ENCODE measurements around the gene OR2T29. TPM values are rescaled to one million over a fixed set of nuclear protein-coding genes. Genes with fewer than 3 reads are reported as not detected.
"Not testable (repeated sequence)": the region's sequence is repeated elsewhere in the genome, so short reads cannot be mapped to it uniquely, and the experiment has no call there.

Gene OR2T29
- not detected for total RNA-seq

- ATAC-seq; H3K36me3 Mint-ChIP-seq (ENCODE audit: low read depth); H3K4me3 Mint-ChIP-seq; POLR2A ChIA-PET; DNase-seq; H3K27ac Mint-ChIP-seq; H3K27me3 Mint-ChIP-seq; H3K4me1 Mint-ChIP-seq (ENCODE audit: low read depth); CTCF ChIA-PET; H3K9me3 Mint-ChIP-seq; intact Hi-C loops (cut with micrococcal nuclease): not testable (repeated sequence)
These were observed at the start of gene OR2T29 for GRCh38 chr1:248562672-248563071. TSS of gene OR2T29 (minus strand) at chr1:248562772. CDS start at chr1:248559491, 3,281 bp downstream.

GRCh38 chr1:248611883-248612414 is 49.4 kb upstream of the OR2T29 start:
- no peak for TF ChIP-seq CTCF (IDR thresholded peaks at IDR 0.05)
- CTCF ChIA-PET = interaction anchor here (1.1 to 4.1 kb wide), 3 partner anchors 74 to 208 kb away, joined by 3 to 15 read pairs (median 4); no protein-coding TSS in a partner anchor
- peak; percentile 62 for DNase-seq

GRCh38 chr1:248610301-248610700 is 47.7 kb upstream of the OR2T29 start:
- CTCF ChIA-PET = no interaction called here
- Mint-ChIP-seq H3K4me1 (ENCODE audit: low read depth) (peaks cover 31% of the 10 kb centered on the region), H3K36me3 (ENCODE audit: low read depth) (no peaks in the 10 kb centered on the region), H3K27ac (peak overlapping the region; percentile 35), H3K27me3 (no peaks in the 10 kb centered on the region), H3K4me3 (no peak overlapping the region), H3K9me3 (peaks cover 2% of the 10 kb centered on the region)
- TF ChIP-seq CTCF (IDR thresholded peaks at IDR 0.05) = no peak
- DNase-seq = no peak
- intact Hi-C loops (cut with micrococcal nuclease) = no loop called here
- no peak for ATAC-seq
- POLR2A ChIA-PET = no interaction called here

More at GRCh38 chr1:248611883-248612414, 49.4 kb upstream of the OR2T29 start:
- no peaks in the 10 kb centered on the region for H3K36me3 Mint-ChIP-seq (ENCODE audit: low read depth)
- peaks cover 2% of the 10 kb centered on the region for H3K9me3 Mint-ChIP-seq
- intact Hi-C loops (cut with micrococcal nuclease) = no loop called here
- peak overlapping the region; percentile 56 for H3K27ac Mint-ChIP-seq
- POLR2A ChIA-PET = no interaction called here
- no peaks in the 10 kb centered on the region for H3K27me3 Mint-ChIP-seq
- ATAC-seq = peak; percentile 95
- peaks cover 29% of the 10 kb centered on the region for H3K4me1 Mint-ChIP-seq (ENCODE audit: low read depth)
- no peak overlapping the region for H3K4me3 Mint-ChIP-seq

- Mint-ChIP-seq H3K4me1 (ENCODE audit: low read depth) (peaks cover 8% of the 10 kb centered on the region), H3K9me3 (no peaks in the 10 kb centered on the region), H3K27ac (no peak overlapping the region)
These were observed 36.8 kb upstream of the OR2T29 start for GRCh38 chr1:248599396-248599795.

GRCh38 chr1:248597589-248597988 is 35.0 kb upstream of the OR2T29 start, which contains the start of gene OR2T10:
TSS of gene OR2T10 (minus strand) at chr1:248597700. CDS start at chr1:248593768, 3,932 bp downstream.
- Mint-ChIP-seq H3K9me3 (no peaks in the 10 kb centered on the region), H3K4me3 (no peak within 1 kb of the TSS), H3K4me1 (ENCODE audit: low read depth) (peaks cover 7% of the 10 kb centered on the region), H3K27me3 (no peaks in the 10 kb centered on the region), H3K36me3 (ENCODE audit: low read depth) (no peaks in the 10 kb centered on the region), H3K27ac (no peak within 1 kb of the TSS)
- DNase-seq (no peak), ATAC-seq (no peak)
- CTCF ChIA-PET = no interaction called here
- POLR2A ChIA-PET = no interaction called here
- intact Hi-C loops (cut with micrococcal nuclease) = no loop called here
- TF ChIP-seq CTCF (IDR thresholded peaks at IDR 0.05) = no peak

More at GRCh38 chr1:248599396-248599795, 36.8 kb upstream of the OR2T29 start:
- intact Hi-C loops (cut with micrococcal nuclease) = no loop called here
- H3K27me3 Mint-ChIP-seq = no peaks in the 10 kb centered on the region
- H3K36me3 Mint-ChIP-seq (ENCODE audit: low read depth) = no peaks in the 10 kb centered on the region
- ATAC-seq (no peak), DNase-seq (no peak)
- POLR2A ChIA-PET = no interaction called here
- no peak overlapping the region for H3K4me3 Mint-ChIP-seq
- CTCF ChIA-PET = no interaction called here
- no peak for TF ChIP-seq CTCF (IDR thresholded peaks at IDR 0.05)
